GM19023 (cell line): ENCODE results near the gene XCL2.
A peak's percentile ranks its signal among the peaks of the same experiment; 100 is the strongest.

Experiments used
- ATAC-seq: cut with Tn5 transposase; IDR thresholded peaks from one replicate; pipeline ENCODE4 v1.9.1; 2021; ENCODE audit warnings: mild to moderate bottlenecking, moderate library complexity; ENCODE audit not compliant: unreplicated experiment

The XCL2 gene

GRCh38 chr1:168518201-168518689, 25.6 kb downstream of the XCL2 start:
- ATAC-seq, result no peak

DNA sequence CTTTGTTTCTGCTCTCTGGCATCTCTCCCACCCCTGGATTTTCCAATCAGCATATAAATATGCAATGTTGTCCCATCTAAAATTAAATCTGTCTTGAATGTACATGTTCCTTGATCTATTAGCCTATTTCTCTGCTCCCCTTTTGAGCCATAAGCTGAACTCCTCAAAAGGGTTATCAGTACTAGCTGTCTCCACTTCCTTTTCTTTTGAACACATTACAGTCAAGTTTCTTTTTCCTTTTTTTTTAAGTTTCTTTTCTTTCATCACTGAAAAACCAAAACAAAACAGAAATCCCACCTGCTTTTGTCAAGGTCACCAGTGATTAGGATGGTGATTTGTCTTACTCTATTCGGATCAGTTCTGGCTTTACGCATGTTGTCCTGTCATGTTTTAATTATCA, 29.3 kb downstream of the XCL2 start:
- no peak for ATAC-seq

- ATAC-seq, result no peak
Measured at GRCh38 chr1:168513656-168514404, 30.0 kb downstream of the XCL2 start.

DNA sequence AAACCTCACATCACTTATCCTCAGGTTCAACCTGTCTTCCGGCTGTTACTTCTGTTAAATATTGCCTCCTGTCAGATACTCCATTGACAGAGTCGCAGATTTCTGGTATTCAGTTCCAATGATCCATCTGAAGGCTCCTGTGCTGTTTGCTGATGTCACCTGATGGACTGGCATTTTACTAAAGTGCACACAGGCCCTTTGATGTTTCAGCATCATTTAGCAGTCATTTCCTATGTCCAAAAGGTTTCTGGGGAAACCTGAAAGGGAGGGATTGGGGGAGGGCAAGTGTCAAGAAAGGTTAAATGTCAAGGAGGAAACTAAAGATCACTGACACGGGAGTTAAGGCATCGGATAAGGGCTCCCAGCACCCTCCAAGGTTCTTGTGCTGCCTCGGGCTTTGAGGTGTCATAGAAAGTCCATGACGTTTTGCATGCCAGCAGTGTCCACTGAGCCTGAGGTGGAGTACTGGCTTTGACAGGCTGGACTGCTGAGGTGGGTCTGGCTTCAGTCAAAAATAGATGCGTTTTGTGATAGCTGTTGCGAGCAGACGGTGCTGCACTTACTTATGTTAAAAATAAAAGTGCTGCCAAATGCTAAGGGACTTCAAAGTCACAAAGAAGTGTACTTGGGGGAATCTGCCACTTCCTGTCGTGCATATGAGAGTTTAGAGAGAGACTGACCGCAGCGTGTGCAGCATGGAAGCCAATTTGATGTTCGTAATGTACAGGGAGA, 30.8 kb downstream of the XCL2 start:
- ATAC-seq, result no peak

DNA sequence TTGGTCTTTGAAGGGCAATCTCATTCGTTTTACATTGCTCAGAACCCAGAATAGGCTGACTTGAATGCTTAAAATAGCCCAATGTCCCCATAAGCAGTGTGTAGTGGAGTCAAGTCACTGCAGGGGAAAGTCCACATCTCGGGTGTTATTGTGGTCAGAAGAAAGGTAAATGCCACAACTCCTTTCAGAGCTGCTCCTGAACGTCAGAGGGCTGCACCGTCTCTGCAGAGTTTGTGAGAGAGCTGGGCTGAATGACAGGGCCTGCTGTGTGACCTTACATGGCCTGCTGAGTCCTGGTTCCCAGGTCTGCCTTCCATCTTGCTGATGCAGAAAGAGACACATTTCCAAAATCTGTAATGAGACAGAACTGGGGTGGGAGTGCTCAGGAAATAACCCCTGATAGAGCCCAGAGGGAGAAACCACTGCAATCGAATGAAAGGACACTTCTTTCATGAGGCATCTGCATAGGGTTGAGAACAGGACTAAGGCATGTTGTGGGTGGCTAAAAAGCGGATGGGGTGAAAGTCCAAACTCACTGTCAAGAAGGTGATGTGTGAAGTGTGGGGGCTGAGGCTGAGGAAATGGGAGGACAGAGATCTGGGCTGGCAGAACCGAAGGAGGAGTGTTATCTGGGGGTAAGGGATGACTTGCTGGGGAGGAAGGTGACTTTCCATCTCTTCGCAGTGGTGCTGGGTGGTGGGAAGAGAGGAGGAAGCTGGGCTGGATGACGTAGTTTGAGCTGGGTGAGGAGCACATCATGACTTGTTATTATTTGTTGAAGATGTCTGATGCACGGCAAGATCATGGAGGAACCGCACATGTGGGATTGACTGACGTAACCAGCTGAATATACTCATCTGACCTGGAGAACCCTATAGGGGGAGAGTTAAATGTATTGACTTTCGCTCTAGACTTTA, 33.7 kb downstream of the XCL2 start:
- peak; percentile 91 for ATAC-seq

DNA sequence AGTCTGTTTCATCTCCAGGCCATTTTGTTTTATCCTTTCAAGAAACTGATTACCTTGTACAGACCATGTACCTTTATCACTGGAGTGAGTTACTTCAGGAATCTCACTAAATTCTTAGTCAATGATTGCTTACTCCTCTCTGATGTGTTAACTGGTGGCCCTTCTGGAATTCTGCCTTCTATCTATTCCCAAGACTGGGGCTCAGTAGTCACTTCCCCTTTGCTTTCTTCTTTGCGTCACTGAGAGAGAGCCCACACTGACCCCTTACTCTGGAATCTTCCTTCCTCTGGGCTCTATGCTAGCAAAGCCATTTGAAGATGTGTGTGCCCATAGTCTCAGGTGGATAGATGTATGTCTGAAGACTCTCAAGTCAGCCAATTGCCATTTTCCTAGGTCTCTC, 34.6 kb downstream of the XCL2 start:
- no peak for ATAC-seq

GRCh38 chr1:168507828-168508227, 36.0 kb downstream of the XCL2 start:
- ATAC-seq, result no peak

DNA sequence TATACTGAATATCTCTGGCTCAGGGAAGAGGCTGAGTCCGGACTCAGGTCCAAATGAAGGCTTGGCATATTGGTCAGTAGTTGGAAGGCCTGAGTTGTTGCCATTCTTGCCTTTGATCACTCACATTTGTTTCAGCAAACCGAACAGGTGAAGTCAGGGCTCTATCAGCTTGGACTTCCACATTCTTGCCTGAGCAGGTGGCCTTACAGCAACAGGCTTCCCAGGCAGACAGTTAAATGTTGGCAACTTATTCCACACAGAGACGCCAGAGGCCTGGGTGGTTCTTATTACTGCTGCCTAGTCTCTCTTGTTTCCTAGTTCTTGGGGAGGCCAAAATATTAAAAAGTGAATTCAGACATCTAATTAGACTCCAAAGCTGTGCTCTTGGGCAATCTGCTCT, 36.6 kb downstream of the XCL2 start:
- no peak for ATAC-seq

DNA sequence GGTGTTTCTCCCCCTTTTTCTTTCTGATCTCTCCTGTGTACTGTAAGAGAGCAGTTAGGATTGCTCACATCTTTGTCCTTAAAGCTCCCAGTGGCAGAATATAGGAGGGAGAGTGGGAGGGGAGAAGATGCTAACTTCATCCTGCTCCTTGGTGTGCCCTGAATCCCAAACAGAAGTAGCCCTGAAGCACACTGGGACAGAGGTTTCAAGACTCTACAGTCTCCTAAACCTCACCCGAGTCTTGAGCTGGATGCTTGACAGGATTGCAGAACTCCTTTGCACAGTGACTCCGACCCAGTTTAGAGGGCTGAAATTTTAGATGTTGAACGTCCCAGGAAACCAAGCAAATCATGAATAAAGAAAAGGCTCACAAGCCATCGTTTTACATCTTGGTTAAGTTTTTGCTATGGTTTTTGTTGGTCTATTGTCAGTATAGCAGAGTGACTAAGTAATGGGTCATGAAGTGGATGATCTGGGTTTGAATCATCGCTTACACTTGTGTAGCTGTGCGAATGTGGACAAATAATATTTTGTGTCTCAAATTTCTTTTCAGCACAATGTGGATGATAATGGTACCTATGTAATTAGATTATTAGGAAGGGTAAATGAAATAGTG, 37.5 kb downstream of the XCL2 start:
- no peak for ATAC-seq

DNA sequence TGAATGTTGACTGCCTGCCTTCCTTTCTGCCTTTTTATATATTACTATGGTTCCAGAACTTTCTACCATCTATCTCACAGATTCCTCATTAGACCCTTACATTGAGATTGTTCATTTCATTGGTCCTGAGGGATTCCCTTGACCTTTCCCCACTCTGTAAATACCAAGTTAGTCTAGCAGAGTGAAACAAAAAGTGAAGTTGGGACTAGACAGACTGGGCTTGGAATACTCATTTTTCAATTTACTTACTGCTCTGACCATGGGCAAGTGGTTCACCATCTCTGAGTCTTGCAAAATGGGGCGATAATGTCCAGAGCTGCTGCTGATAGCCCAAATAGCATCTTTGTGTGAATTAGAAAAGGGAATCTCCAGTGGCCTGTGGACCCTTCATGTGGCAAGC, 38.8 kb downstream of the XCL2 start:
- ATAC-seq, result no peak

DNA sequence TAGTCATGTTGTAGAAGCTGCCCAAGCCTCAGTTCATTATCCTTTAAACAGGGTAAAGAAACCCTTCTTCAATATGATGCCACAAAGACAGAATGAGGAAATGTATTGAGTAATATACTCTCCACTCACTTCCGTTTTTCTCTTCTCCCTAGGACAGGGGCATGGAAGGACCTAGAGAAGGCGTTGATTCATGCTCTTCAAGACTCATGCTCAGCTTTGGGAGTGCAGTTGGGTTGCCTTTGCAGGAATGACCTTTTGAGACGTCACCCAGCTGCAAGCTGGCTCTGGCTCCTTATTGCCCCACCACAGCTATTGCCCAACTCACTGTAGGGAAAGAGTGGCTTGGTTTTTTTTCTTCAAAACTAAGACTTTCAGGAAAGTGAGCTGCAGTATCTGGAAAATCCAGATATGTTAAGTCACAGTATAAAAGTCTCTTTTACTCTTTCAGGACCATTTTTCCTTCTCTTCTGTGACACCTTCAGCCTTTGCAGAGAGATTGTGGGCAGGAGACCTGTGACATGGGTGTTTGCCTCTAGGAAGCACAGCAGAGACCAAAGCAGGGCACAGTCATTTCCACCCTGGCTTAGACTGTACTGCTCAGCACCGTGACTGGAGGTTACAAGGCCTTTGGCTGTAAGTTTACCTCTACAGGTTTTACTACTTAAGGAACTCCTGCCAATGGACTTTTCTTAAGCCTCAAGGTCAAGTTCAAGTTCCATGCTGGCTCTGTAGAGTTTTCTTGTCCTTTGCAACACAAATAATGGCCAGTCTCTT, 39.5 kb downstream of the XCL2 start:
- ATAC-seq, result peak; percentile 88

DNA sequence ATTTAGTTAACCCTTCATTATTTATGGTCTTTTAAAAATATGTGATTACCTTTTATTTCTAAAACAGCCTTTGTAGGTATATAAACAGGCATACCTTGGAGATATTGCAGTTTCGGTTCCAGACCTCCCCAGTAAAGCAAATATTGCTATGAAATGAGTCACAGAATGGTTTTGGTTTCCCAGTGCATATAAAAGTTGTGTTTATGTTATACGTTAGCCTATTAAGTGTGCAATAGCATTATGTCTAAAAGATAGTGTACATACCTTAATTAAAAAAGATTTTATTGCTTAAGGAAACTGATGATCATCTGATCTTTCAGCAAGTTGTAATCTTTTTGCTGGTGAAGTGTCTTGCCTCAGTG, 44.1 kb downstream of the XCL2 start:
- no peak for ATAC-seq

GRCh38 chr1:168498956-168499687, 44.7 kb downstream of the XCL2 start:
- no peak for ATAC-seq

DNA sequence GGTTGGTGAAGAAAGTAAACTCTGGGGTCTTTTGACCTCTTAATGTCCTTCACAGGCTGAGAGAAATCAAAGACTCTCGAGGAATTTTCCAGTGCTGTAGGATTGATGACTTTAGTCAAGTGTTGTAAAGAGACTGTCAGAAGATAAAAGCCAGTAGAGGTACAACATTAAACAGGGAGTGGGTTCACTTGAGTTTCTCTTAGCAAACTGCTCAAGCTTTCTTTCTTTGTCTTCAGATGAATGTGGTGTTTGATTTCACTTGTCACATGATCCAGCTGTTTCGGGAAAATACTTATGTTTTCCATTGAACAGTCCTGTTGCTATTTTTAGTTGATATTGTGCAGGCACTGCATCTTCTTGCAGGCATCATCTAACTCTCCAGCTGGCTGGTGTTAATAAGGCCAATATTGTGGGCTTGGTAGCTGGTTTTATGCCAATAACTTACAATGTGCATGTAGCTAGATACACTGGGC, 45.6 kb downstream of the XCL2 start:
- no peak for ATAC-seq

DNA sequence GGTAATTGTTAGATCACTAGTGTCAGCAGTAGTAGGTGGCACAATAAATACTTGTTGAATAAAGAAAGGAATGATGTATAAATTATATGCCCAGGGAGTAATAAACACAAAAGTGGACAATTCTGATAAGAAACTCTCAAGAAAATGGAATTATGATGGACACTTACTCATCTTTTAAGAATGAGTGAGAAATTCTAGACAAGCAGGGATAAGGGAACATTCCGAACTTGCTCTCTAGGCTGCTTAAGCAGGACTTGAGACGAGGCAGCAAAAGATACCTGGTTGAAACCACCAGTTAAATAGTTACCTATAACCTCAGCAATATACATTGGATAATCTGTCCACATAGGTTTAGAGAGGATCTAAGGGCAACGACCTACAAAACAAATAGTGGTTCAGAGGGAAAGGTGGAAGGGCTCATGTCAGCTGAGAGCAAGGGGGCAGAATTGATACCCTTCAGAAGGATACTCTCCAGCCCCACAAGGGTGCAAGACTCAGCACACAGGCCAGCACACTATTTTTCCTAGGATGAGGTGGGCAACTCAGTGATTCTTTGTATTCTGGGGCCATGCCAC, 46.3 kb downstream of the XCL2 start:
- no peak for ATAC-seq

GRCh38 chr1:168491527-168492164, 52.2 kb downstream of the XCL2 start:
- ATAC-seq, result no peak
